Measurements from ENCODE around the gene IQCB1. TPM values are rescaled to one million over a fixed set of nuclear protein-coding genes. Genes with fewer than 3 reads are reported as not detected.
"Not testable (repeated sequence)": the region's sequence is repeated elsewhere in the genome, so short reads cannot be mapped to it uniquely, and the experiment has no call there.

Gene IQCB1
- total RNA-seq, 1 experiment from 2014 or later, result 26.4 TPM

DNA sequence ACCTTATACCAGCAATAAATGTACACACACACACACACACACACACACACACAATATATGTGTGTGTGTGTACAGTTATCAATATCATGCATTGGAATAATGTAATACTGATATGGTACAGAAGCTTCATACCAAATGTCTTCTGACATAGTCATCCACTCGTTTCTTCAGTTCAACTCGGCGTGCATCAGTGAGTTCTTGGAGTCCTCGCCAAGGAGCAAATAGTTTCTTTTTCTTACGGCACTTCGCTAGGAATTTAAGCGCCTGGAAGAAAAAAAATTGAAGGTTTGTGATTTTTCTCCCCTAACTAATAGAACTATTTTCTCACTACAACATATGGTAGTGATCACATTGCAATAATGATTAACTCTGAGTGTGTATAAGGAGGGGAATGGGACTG, 53.2 kb downstream of the IQCB1 start:
- Histone ChIP-seq H3K27me3 (ENCODE audit: control insufficient read depth, insufficient read depth, low read length) (no peaks in the 10 kb centered on the region), H3K36me3 (replicated peaks; ENCODE audit: control insufficient read depth, insufficient read depth, low read length) (peaks cover 9% of the 10 kb centered on the region), H3K4me3 (ENCODE audit: insufficient read depth, low read depth, low read length) (no peak overlapping the region)
- DNase-seq, result no peak

DNA sequence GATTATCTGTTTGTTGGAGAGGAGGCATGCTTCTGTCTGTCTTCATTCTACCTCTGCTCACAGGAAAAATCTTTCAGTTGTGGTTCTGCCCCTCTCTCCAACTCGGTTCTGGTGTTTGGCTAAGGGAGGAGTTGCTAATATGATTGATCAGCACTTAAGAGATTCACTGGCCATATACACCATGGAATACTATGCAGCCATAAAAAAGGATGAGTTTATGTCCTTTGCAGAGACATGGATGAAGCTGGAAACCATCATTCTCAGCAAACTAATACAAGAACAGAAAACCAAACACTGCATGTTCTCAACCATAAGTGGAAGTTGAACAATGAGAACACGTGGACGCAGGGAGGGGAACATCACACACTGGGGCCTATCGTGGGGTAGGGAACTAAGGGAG, 59.8 kb downstream of the IQCB1 start:
- not testable (repeated sequence) for H3K36me3 ChIP-seq (replicated peaks; ENCODE audit: control insufficient read depth, insufficient read depth, low read length); H3K4me3 ChIP-seq (ENCODE audit: insufficient read depth, low read depth, low read length); DNase-seq; H3K27me3 ChIP-seq (ENCODE audit: control insufficient read depth, insufficient read depth, low read length)

DNA sequence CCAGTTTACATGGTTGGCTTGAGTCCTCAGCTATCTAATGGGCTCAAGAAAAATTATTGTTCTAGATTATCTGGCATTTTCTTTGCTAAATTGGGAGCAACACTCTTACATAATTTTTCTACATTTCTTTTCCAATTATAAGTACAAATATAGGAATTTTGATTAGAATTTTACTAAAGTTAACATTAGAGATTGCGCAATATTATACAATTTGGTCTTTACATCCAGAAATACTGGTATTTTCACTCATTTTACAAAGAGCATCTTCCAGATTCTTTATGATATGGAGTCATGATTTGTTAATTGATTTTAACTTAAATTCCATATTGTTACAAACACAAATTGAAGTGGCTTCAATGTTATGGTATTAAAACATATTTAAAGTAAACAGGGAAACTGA, 65.6 kb downstream of the IQCB1 start:
- Histone ChIP-seq H3K4me3 (ENCODE audit: insufficient read depth, low read depth, low read length) (no peak overlapping the region), H3K27me3 (ENCODE audit: control insufficient read depth, insufficient read depth, low read length) (no peaks in the 10 kb centered on the region), H3K36me3 (replicated peaks; ENCODE audit: control insufficient read depth, insufficient read depth, low read length) (peaks cover 8% of the 10 kb centered on the region)
- no peak for DNase-seq

DNA sequence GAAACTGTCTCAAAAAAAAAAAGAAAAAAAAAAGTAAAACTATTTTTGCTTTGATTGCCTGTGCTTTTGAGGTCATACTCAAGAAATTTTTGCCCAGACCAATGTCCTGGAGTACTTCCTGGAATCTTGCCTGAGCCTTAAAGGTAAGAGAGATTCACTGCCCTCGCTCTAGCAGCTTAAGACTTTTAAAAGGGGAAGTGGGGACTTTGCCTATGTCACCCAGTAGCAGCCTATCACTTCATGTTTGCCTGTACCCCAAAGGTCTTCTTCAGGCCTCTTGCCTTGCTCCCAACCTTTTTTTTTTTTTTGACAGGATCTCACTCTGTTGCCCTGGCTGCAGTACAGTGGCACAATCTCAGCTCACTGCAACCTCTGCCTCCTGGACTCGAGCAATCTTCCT, 66.4 kb downstream of the IQCB1 start:
- H3K4me3 ChIP-seq (ENCODE audit: insufficient read depth, low read depth, low read length), result no peak overlapping the region
- H3K36me3 ChIP-seq (replicated peaks; ENCODE audit: control insufficient read depth, insufficient read depth, low read length), result peaks cover 8% of the 10 kb centered on the region
- H3K27me3 ChIP-seq (ENCODE audit: control insufficient read depth, insufficient read depth, low read length), result no peaks in the 10 kb centered on the region
- no peak for DNase-seq

DNA sequence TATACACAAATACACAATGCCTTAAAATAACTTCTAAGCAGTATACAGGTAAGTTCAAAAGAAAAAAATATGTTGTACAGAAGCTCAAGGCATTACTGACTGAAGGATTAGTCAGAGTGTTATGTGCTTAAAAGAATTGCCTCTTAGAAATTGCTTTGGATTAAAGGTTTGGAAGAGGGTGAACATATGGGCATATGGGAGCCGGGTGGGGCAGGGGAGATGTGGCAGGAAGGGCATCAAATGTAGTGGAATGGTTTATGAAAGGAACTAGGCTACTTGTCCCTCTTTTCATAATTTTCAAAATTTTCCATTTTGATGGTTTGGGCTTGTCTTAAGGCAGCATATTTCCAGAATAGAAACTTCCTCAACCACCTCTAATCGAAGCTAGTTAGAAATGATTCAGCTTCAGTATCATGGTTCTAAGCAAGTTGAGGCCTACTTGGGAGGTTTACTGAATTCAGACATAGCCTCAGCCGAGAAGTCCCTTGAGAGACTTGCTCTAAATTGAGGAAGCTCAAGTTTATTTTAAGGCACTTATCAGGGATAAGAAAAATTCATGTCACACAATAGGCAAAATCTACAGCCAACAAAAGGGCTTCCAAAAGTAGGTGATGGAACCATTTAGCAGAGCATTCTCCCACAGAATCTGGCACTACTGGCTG, 75.2 kb downstream of the IQCB1 start:
- no peak overlapping the region for H3K4me3 ChIP-seq (ENCODE audit: insufficient read depth, low read depth, low read length)
- no peaks in the 10 kb centered on the region for H3K36me3 ChIP-seq (replicated peaks; ENCODE audit: control insufficient read depth, insufficient read depth, low read length)
- no peaks in the 10 kb centered on the region for H3K27me3 ChIP-seq (ENCODE audit: control insufficient read depth, insufficient read depth, low read length)
- DNase-seq, result no peak

DNA sequence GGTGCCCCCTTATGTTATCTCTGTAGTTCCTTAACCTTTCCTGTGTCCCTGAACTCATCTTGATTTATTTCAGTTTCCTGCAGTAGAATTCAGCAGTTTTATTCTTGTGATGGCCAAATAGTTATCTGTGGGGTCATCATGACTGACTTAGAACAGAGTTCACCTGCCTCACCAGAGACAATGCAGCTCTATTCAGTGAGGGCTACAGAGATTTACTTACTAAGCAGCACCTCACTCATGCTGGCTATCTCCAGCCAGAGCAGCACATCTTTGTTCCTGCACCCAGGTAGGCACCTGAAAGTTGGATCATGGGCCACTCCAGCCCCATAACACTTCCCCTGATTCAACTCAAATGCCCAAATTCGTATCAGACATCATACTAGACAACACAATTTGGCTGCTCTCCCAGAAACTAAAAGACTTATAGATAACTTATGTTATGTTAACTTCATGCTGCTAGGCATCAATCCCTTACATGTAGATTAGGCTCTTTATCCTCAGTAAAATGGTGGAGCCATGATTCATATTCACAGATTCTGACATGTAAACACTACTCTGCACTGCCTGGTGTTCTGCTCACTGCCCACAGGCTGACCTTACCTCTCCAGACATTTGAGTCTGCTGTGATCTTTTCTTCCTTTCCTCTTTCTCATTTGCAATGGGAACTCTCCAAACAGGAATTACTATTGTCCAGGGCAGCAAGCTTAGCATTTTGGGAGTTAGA, 76.0 kb downstream of the IQCB1 start:
- Histone ChIP-seq H3K36me3 (replicated peaks; ENCODE audit: control insufficient read depth, insufficient read depth, low read length) (no peaks in the 10 kb centered on the region), H3K27me3 (ENCODE audit: control insufficient read depth, insufficient read depth, low read length) (no peaks in the 10 kb centered on the region), H3K4me3 (ENCODE audit: insufficient read depth, low read depth, low read length) (no peak overlapping the region)
- DNase-seq, result no peak

DNA sequence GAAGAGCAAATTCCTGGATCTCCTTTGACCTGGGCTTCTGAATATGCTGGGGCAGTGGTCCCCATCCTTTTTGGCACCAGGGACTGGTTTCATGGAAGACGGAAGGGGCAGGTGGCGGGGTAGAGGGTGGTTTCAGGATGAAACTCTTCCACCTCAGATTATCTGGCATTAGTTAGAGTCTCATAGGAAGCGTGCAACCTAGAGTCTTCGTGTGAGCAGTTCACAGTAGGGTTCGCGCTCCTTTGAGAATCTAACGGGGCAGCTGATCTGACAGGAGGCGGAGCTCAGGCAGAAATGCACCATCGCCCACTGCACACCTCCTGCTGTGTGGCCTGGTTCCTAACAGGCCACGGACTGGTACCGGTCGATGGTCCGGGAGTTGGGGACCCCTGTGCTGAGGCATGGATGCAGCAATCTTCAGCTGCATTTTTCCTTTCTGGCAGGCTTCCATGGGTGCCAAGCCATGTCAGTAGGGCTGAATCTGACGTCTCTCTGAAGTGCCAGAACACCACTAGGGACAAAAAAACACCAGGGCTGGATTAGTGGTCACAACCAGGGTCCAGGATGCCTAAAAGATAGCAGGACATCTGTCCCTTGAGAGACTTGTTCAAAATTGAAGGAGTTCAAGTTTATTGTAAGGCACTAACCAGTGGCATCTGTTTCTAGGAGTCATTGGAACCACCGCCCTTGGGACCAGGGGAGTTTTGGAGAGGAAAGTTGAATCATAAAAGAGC, 76.9 kb downstream of the IQCB1 start:
- no peak overlapping the region for H3K4me3 ChIP-seq (ENCODE audit: insufficient read depth, low read depth, low read length)
- H3K27me3 ChIP-seq (ENCODE audit: control insufficient read depth, insufficient read depth, low read length), result no peaks in the 10 kb centered on the region
- H3K36me3 ChIP-seq (replicated peaks; ENCODE audit: control insufficient read depth, insufficient read depth, low read length), result no peaks in the 10 kb centered on the region
- DNase-seq, result no peak

GRCh38 chr3:121757087-121757811, 77.6 kb downstream of the IQCB1 start:
- Histone ChIP-seq H3K4me3 (ENCODE audit: insufficient read depth, low read depth, low read length) (no peak overlapping the region), H3K27me3 (ENCODE audit: control insufficient read depth, insufficient read depth, low read length) (no peaks in the 10 kb centered on the region), H3K36me3 (replicated peaks; ENCODE audit: control insufficient read depth, insufficient read depth, low read length) (no peaks in the 10 kb centered on the region)
- DNase-seq, result no peak

- H3K36me3 ChIP-seq (replicated peaks; ENCODE audit: control insufficient read depth, insufficient read depth, low read length), result no peaks in the 10 kb centered on the region
- no peak overlapping the region for H3K4me3 ChIP-seq (ENCODE audit: insufficient read depth, low read depth, low read length)
- DNase-seq, result no peak
- H3K27me3 ChIP-seq (ENCODE audit: control insufficient read depth, insufficient read depth, low read length), result no peaks in the 10 kb centered on the region
Observed at GRCh38 chr3:121752772-121753171, 82.1 kb downstream of the IQCB1 start.

GRCh38 chr3:121752261-121752660, 82.6 kb downstream of the IQCB1 start:
- no peaks in the 10 kb centered on the region for H3K27me3 ChIP-seq (ENCODE audit: control insufficient read depth, insufficient read depth, low read length)
- no peaks in the 10 kb centered on the region for H3K36me3 ChIP-seq (replicated peaks; ENCODE audit: control insufficient read depth, insufficient read depth, low read length)
- H3K4me3 ChIP-seq (ENCODE audit: insufficient read depth, low read depth, low read length), result no peak overlapping the region
- DNase-seq, result no peak

DNA sequence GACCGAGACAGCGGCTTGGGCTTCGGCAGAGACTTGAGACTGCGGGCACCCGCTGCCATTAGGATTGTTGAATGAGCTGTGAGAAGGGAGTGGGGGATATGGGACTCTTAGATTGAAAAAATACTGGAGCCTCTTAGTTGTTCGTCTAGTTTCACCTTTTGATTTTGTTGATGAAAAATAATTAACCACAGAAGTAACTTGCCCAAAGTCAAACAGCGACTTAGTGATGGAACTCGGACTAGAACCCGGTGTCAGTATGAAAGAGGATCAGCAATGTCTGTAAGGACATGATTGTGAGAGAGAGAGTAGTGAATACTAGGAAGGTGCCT, 84.8 kb downstream of the IQCB1 start:
- no peaks in the 10 kb centered on the region for H3K27me3 ChIP-seq (ENCODE audit: control insufficient read depth, insufficient read depth, low read length)
- no peaks in the 10 kb centered on the region for H3K36me3 ChIP-seq (replicated peaks; ENCODE audit: control insufficient read depth, insufficient read depth, low read length)
- H3K4me3 ChIP-seq (ENCODE audit: insufficient read depth, low read depth, low read length), result peak overlapping the region; percentile 66
- DNase-seq, result no peak

- no peaks in the 10 kb centered on the region for H3K27me3 ChIP-seq (ENCODE audit: control insufficient read depth, insufficient read depth, low read length)
- peak; percentile 84 for DNase-seq
Observed at GRCh38 chr3:121749276-121750086, 85.4 kb downstream of the IQCB1 start, which contains the start of gene GOLGB1. Gene GOLGB1 (minus strand): TSS chr3:121749741. CDS start chr3:121730971, 18,770 bp downstream.

GRCh38 chr3:121748680-121749275, 86.1 kb downstream of the IQCB1 start:
- H3K36me3 ChIP-seq (replicated peaks; ENCODE audit: control insufficient read depth, insufficient read depth, low read length), result no peaks in the 10 kb centered on the region
- DNase-seq, result no peak
- peak overlapping the region; percentile 87 for H3K4me3 ChIP-seq (ENCODE audit: insufficient read depth, low read depth, low read length)
- H3K27me3 ChIP-seq (ENCODE audit: control insufficient read depth, insufficient read depth, low read length), result no peaks in the 10 kb centered on the region

More at GRCh38 chr3:121749276-121750086, 85.4 kb downstream of the IQCB1 start, which contains the start of gene GOLGB1:
- H3K36me3 ChIP-seq (replicated peaks; ENCODE audit: control insufficient read depth, insufficient read depth, low read length), result no peaks in the 10 kb centered on the region
- peak within 1 kb of the TSS; percentile 87 for H3K4me3 ChIP-seq (ENCODE audit: insufficient read depth, low read depth, low read length)
